Neural progenitor cell (in vitro differentiated cells): ENCODE data around the gene FBF1. TPM values are rescaled to one million over a fixed set of nuclear protein-coding genes. Genes with fewer than 3 reads are reported as not detected.

ENCODE experiments used
- DNase-seq: peaks from one replicate; pipeline ENCODE4 v3.0.0-alpha.2; 2016; ENCODE audit warnings: low spot score
- H2AFZ ChIP-seq: fragments of 200-600 bp; sonication (generic); replicated peaks from 2 replicates; pipeline ENCODE4 v1.6.1; 2016; ENCODE audit warnings: antibody characterized with exemption
- H3F3A ChIP-seq: fragments of 200-600 bp; sonication (generic); 2 replicates; pipeline ENCODE4 v1.6.1; 2016; ENCODE audit warnings: antibody characterized with exemption, low read depth
- H3K27ac ChIP-seq: fragments of 200-600 bp; sonication (generic); 2 replicates; pipeline ENCODE4 v1.5.1; 2016; ENCODE audit warnings: mild to moderate bottlenecking
- H3K27me3 ChIP-seq: fragments of 200-600 bp; sonication (generic); 2 replicates; pipeline ENCODE4 v1.6.1; 2016; ENCODE audit warnings: mild to moderate bottlenecking, moderate library complexity
- H3K36me3 ChIP-seq: fragments of 200-600 bp; sonication (generic); 2 replicates; pipeline ENCODE4 v1.5.1; 2016
- H3K4me1 ChIP-seq: fragments of 200-600 bp; sonication (generic); 2 replicates; pipeline ENCODE4 v1.6.1; 2016; ENCODE audit warnings: mixed run types
- H3K4me2 ChIP-seq: fragments of 200-600 bp; sonication (generic); 2 replicates; pipeline ENCODE4 v1.6.1; 2016
- H3K4me3 ChIP-seq: fragments of 200-600 bp; sonication (generic); 2 replicates; pipeline ENCODE4 v1.5.1; 2016
- H3K79me2 ChIP-seq: fragments of 200-600 bp; sonication (generic); 2 replicates; pipeline ENCODE4 v1.6.1; 2016; ENCODE audit warnings: low read depth
- H3K9ac ChIP-seq: fragments of 200-600 bp; sonication (generic); 2 replicates; pipeline ENCODE4 v1.6.1; 2016
- H3K9me3 ChIP-seq: fragments of 200-600 bp; sonication (generic); 2 replicates; pipeline ENCODE4 v1.5.1; 2016; ENCODE audit warnings: low read depth
- H4K20me1 ChIP-seq: fragments of 200-600 bp; sonication (generic); 2 replicates; pipeline ENCODE4 v1.6.1; 2016; ENCODE audit warnings: low read depth
- H3K27ac Mint-ChIP-seq: 3 replicates; pipeline ENCODE4 v1.8.0; 2021; ENCODE audit warnings: mixed read lengths
- H3K27me3 Mint-ChIP-seq: 2 replicates; pipeline ENCODE4 v1.8.0; 2022; ENCODE audit warnings: low read depth, mild to moderate bottlenecking, inconsistent platforms, moderate library complexity, mixed read lengths; ENCODE audit not compliant: insufficient read depth
- H3K36me3 Mint-ChIP-seq: 3 replicates; pipeline ENCODE4 v1.8.0; 2021; ENCODE audit warnings: mixed read lengths
- H3K4me1 Mint-ChIP-seq: 3 replicates; pipeline ENCODE4 v1.8.0; 2021; ENCODE audit warnings: mixed read lengths
- H3K4me3 Mint-ChIP-seq: 3 replicates; pipeline ENCODE4 v1.8.0; 2021; ENCODE audit warnings: mild to moderate bottlenecking, moderate library complexity, mixed read lengths
- H3K9me3 Mint-ChIP-seq: 3 replicates; pipeline ENCODE4 v1.8.0; 2020; ENCODE audit warnings: mixed read lengths
- CTCF ChIP-seq: fragments of 200-600 bp; sonication (generic); IDR thresholded peaks from 2 replicates; pipeline ENCODE4 v1.5.1; 2017; ENCODE audit warnings: antibody characterized with exemption, mild to moderate bottlenecking
- EZH2 ChIP-seq: fragments of 200-600 bp; sonication (generic); IDR thresholded peaks from 2 replicates; pipeline ENCODE4 v1.6.1; 2017; ENCODE audit warnings: antibody characterized with exemption, mild to moderate bottlenecking, moderate library complexity
- EZH2phosphoT487 ChIP-seq: fragments of 200-600 bp; sonication (generic); IDR thresholded peaks from 2 replicates; pipeline ENCODE4 v1.6.1; 2017; ENCODE audit warnings: antibody characterized with exemption
- total RNA-seq: library from RNA; depleted of rRNA; stranded (reverse); fragments of >200 nt; gene quantifications from 2 replicates; pipeline ENCODE4 v1.2.3, GENCODE V29; 2015; ENCODE audit warnings: low replicate concordance

Gene FBF1
- total RNA-seq, 1 donor from 2014 or later, result 11.2 TPM

- Histone ChIP-seq H3K4me1 (peaks cover 6% of the 10 kb centered on the region), H3K4me3 (no peak overlapping the region), H3K36me3 (no peaks in the 10 kb centered on the region), H3F3A (peaks cover 24% of the 10 kb centered on the region), H3K79me2 (no peaks in the 10 kb centered on the region), H2AFZ (no peak overlapping the region), H3K4me2 (no peak overlapping the region), H3K27me3 (peaks cover 47% of the 10 kb centered on the region), H4K20me1 (no peaks in the 10 kb centered on the region), H3K9me3 (no peaks in the 10 kb centered on the region), H3K27ac (no peak overlapping the region), H3K9ac (no peak overlapping the region)
- Mint-ChIP-seq H3K27me3 (peaks cover 37% of the 10 kb centered on the region), H3K4me3 (no peak overlapping the region), H3K9me3 (no peaks in the 10 kb centered on the region), H3K27ac (no peak overlapping the region), H3K36me3 (no peaks in the 10 kb centered on the region), H3K4me1 (peaks cover 19% of the 10 kb centered on the region)
- TF ChIP-seq EZH2phosphoT487 (no peak), CTCF (no peak)
- no peak for DNase-seq
Observed at GRCh38 chr17:75875182-75875939, 65.5 kb downstream of the FBF1 start.

GRCh38 chr17:75874323-75875181, 66.3 kb downstream of the FBF1 start:
- Mint-ChIP-seq H3K36me3 (no peaks in the 10 kb centered on the region), H3K9me3 (no peaks in the 10 kb centered on the region), H3K27me3 (peaks cover 31% of the 10 kb centered on the region), H3K4me1 (peaks cover 27% of the 10 kb centered on the region), H3K27ac (no peak overlapping the region), H3K4me3 (no peak overlapping the region)
- Histone ChIP-seq H3F3A (peaks cover 24% of the 10 kb centered on the region), H3K36me3 (no peaks in the 10 kb centered on the region), H3K4me2 (no peak overlapping the region), H3K27ac (no peak overlapping the region), H3K27me3 (peaks cover 39% of the 10 kb centered on the region), H3K9me3 (no peaks in the 10 kb centered on the region), H3K9ac (no peak overlapping the region), H3K79me2 (no peaks in the 10 kb centered on the region), H2AFZ (no peak overlapping the region), H3K4me3 (no peak overlapping the region), H3K4me1 (peaks cover 6% of the 10 kb centered on the region), H4K20me1 (no peaks in the 10 kb centered on the region)
- TF ChIP-seq CTCF, result no peak
- no peak for TF ChIP-seq EZH2
- TF ChIP-seq EZH2phosphoT487, result no peak
- no peak for DNase-seq

- no peak overlapping the region for H3K4me3 ChIP-seq
- H3K27ac Mint-ChIP-seq, result no peak overlapping the region
- no peaks in the 10 kb centered on the region for H3K9me3 Mint-ChIP-seq
- H3K4me1 Mint-ChIP-seq, result peaks cover 33% of the 10 kb centered on the region
- H3K27me3 Mint-ChIP-seq, result peaks cover 23% of the 10 kb centered on the region
- H3K4me3 Mint-ChIP-seq, result no peak overlapping the region
- peaks cover 16% of the 10 kb centered on the region for H3F3A ChIP-seq
- DNase-seq, result no peak
- H3K27me3 ChIP-seq, result peaks cover 31% of the 10 kb centered on the region
- H3K36me3 ChIP-seq, result no peaks in the 10 kb centered on the region
- no peak overlapping the region for H3K27ac ChIP-seq
- peaks cover 6% of the 10 kb centered on the region for H3K4me1 ChIP-seq
- H4K20me1 ChIP-seq, result no peaks in the 10 kb centered on the region
- no peak for TF ChIP-seq EZH2
- no peak for TF ChIP-seq CTCF
- no peak for TF ChIP-seq EZH2phosphoT487
- no peaks in the 10 kb centered on the region for H3K36me3 Mint-ChIP-seq
- no peak overlapping the region for H3K4me2 ChIP-seq
- H3K9ac ChIP-seq, result no peak overlapping the region
- H2AFZ ChIP-seq, result no peak overlapping the region
- H3K79me2 ChIP-seq, result no peaks in the 10 kb centered on the region
- H3K9me3 ChIP-seq, result no peaks in the 10 kb centered on the region
Observed at GRCh38 chr17:75873587-75874322, 67.1 kb downstream of the FBF1 start.
